ENCODE data around the gene CWH43. TPM values are rescaled to one million over a fixed set of nuclear protein-coding genes. Genes with fewer than 3 reads are reported as not detected.
"Not testable (repeated sequence)": the region's sequence is repeated elsewhere in the genome, so short reads cannot be mapped to it uniquely, and the experiment has no call there.

The CWH43 gene
- total and polyA plus RNA-seq, 10 of the 15 experiments (the other 5 are each of a cell fraction or from before 2014, with no cell fraction given): not detected

DNA sequence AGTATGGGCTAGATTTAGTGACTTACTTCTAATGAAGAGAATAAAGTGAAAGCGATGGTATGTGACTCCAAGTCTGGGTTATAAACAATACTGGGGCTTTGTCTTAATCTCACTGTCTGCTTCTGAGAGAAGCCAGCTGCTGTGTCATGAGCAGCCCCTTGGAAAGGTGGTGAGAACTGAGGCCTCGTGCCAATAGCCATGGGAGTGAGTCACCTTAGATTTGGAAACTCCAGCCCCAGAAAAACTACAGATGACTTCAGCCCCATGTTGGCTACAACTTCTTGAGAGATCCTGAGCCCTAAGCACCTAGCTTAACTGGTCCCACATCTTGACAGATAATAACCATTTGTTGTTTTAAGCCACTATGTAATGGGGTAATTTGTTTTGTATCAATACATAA is 77.6 kb downstream of the CWH43 start:
- no peaks in the 10 kb centered on the region for H3K79me2 ChIP-seq (ENCODE audit: control insufficient read depth, insufficient read depth, low read length)
- ATAC-seq (no peak), FAIRE-seq (no peak), DNase-seq (ENCODE audit: low read depth, low spot score) (no peak)
- no peak overlapping the region for H3K27ac ChIP-seq (ENCODE audit: control insufficient read depth, insufficient read depth)
- RAD21 ChIA-PET (ENCODE audit: unreplicated experiment): no interaction called here
- no peaks in the 10 kb centered on the region for H3K27me3 ChIP-seq (replicated peaks in 1 of 2; ENCODE audit: control insufficient read depth in 2 of 2, insufficient read depth in 2 of 2, low read length in 1 of 2)
- no peak overlapping the region for H3K4me3 ChIP-seq
- POLR2A ChIA-PET: no interaction called here
- H3K36me3 ChIP-seq (ENCODE audit: control insufficient read depth in 2 of 2, insufficient read depth in 2 of 2, low read length in 1 of 2): no peaks in the 10 kb centered on the region
- no peak overlapping the region for H2AFZ ChIP-seq (ENCODE audit: control insufficient read depth, low read depth, low read length)
- no TSS peak for BruUV-seq (replicated peaks)
- TF ChIP-seq KAT2A (conservative IDR thresholded peaks at IDR 0.05; ENCODE audit: control insufficient read depth, low read depth, low read length): no peak
- no peak for TF ChIP-seq RB1 (IDR thresholded peaks at IDR 0.05; ENCODE audit: borderline replicate concordance)
- no peak for TF ChIP-seq LARP7 (IDR thresholded peaks at IDR 0.05)
- no peak for TF ChIP-seq FOXM1 (IDR thresholded peaks at IDR 0.05; ENCODE audit: low read depth, low read length)
- no peak for TF ChIP-seq POU2F2 (IDR thresholded peaks at IDR 0.05; ENCODE audit: borderline replicate concordance, low read depth, low read length)
- TF ChIP-seq, protein P1, sequence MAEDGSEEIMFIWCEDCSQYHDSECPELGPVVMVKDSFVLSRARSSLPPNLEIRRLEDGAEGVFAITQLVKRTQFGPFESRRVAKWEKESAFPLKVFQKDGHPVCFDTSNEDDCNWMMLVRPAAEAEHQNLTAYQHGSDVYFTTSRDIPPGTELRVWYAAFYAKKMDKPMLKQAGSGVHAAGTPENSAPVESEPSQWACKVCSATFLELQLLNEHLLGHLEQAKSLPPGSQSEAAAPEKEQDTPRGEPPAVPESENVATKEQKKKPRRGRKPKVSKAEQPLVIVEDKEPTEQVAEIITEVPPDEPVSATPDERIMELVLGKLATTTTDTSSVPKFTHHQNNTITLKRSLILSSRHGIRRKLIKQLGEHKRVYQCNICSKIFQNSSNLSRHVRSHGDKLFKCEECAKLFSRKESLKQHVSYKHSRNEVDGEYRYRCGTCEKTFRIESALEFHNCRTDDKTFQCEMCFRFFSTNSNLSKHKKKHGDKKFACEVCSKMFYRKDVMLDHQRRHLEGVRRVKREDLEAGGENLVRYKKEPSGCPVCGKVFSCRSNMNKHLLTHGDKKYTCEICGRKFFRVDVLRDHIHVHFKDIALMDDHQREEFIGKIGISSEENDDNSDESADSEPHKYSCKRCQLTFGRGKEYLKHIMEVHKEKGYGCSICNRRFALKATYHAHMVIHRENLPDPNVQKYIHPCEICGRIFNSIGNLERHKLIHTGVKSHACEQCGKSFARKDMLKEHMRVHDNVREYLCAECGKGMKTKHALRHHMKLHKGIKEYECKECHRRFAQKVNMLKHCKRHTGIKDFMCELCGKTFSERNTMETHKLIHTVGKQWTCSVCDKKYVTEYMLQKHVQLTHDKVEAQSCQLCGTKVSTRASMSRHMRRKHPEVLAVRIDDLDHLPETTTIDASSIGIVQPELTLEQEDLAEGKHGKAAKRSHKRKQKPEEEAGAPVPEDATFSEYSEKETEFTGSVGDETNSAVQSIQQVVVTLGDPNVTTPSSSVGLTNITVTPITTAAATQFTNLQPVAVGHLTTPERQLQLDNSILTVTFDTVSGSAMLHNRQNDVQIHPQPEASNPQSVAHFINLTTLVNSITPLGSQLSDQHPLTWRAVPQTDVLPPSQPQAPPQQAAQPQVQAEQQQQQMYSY (CRISPR knock-in tag; IDR thresholded peaks at IDR 0.05): no peak
- no peak for TF ChIP-seq NR2C1 (IDR thresholded peaks at IDR 0.05)
- SMC1A ChIA-PET (ENCODE audit: uncharacterized antibody, unreplicated experiment): no interaction called here
- H3K4me1 ChIP-seq (ENCODE audit: control insufficient read depth, insufficient read depth, low read length): no peaks in the 10 kb centered on the region
- H4K20me1 ChIP-seq (ENCODE audit: control insufficient read depth, insufficient read depth): no peaks in the 10 kb centered on the region
- in situ Hi-C loops (cut with MboI) (no loop called here), intact Hi-C loops (cut with micrococcal nuclease; ENCODE audit: unreplicated experiment) (no loop called here)
- CTCF ChIA-PET: no interaction called here
- H3K4me2 ChIP-seq (ENCODE audit: control insufficient read depth, insufficient read depth): no peak overlapping the region
- WGBS (ENCODE audit: insufficient coverage, insufficient replicate concordance, low lambda C conversion rate, missing lambda C conversion rate): 0% methylated on average over 2 of the region's 2 CpGs
- H3K9ac ChIP-seq (ENCODE audit: control insufficient read depth, insufficient read depth, low read length): no peak overlapping the region
- no peaks in the 10 kb centered on the region for H3K9me3 ChIP-seq (replicated peaks; ENCODE audit: control insufficient read depth, insufficient read depth, low read length)

DNA sequence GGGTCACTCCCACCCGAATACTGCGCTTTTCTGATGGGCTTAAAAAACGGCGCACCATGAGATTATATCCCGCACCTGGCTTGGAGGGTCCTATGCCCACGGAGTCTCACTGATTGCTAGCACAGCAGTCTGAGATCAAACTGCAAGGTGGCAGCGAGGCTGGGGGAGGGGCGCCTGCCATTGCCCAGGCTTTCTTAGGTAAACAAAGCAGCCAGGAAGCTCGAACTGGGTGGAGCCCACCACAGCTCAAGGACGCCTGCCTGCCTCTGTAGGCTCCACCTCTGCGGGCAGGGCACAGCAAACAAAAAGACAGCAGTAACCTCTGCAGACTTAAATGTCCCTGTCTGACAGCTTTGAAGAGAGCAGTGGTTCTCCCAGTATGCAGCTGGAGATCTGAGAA is 86.1 kb downstream of the CWH43 start:
- in situ Hi-C loops (cut with MboI); H3K36me3 ChIP-seq (ENCODE audit: control insufficient read depth in 2 of 2, insufficient read depth in 2 of 2, low read length in 1 of 2): not testable (repeated sequence)

DNA sequence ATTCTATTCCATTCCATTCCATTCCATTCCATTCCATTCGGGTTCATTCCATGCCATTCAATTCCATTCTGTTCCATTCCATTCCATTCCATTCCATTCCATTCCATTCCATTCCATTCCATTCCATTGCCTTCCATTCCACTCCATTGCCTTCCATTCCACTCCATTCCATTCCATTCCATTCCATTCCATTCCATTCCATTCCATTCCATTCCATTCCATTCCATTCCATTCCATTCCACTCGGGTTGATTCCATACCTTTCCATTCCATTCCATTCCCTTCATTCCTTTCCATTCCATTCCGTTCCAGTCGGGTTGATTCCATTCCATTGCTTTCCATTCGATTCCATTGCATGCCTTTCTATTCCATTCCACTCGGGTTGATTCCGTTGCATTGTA is 105.8 kb downstream of the CWH43 start:
- FAIRE-seq; H2AFZ ChIP-seq (ENCODE audit: control insufficient read depth, low read depth, low read length); ATAC-seq; BruUV-seq (replicated peaks); POLR2A ChIA-PET; H3K4me2 ChIP-seq (ENCODE audit: control insufficient read depth, insufficient read depth); H3K79me2 ChIP-seq (ENCODE audit: control insufficient read depth, insufficient read depth, low read length); H3K9me3 ChIP-seq (replicated peaks; ENCODE audit: control insufficient read depth, insufficient read depth, low read length); H3K36me3 ChIP-seq (ENCODE audit: control insufficient read depth in 2 of 2, insufficient read depth in 2 of 2, low read length in 1 of 2); CTCF ChIA-PET; H3K27me3 ChIP-seq (replicated peaks in 1 of 2; ENCODE audit: control insufficient read depth in 2 of 2, insufficient read depth in 2 of 2, low read length in 1 of 2); intact Hi-C loops (cut with micrococcal nuclease; ENCODE audit: unreplicated experiment); H3K9ac ChIP-seq (ENCODE audit: control insufficient read depth, insufficient read depth, low read length); DNase-seq (ENCODE audit: low read depth, low spot score); H3K4me3 ChIP-seq; H4K20me1 ChIP-seq (ENCODE audit: control insufficient read depth, insufficient read depth); RAD21 ChIA-PET (ENCODE audit: unreplicated experiment); H3K27ac ChIP-seq (ENCODE audit: control insufficient read depth, insufficient read depth); H3K4me1 ChIP-seq (ENCODE audit: control insufficient read depth, insufficient read depth, low read length); in situ Hi-C loops (cut with MboI); SMC1A ChIA-PET (ENCODE audit: uncharacterized antibody, unreplicated experiment): not testable (repeated sequence)
- WGBS (ENCODE audit: insufficient coverage, insufficient replicate concordance, low lambda C conversion rate, missing lambda C conversion rate): 29% methylated on average over 7 of the region's 7 CpGs

More for the DNA sequence above, 86.1 kb downstream of the CWH43 start:
- H3K4me2 ChIP-seq (ENCODE audit: control insufficient read depth, insufficient read depth); H3K79me2 ChIP-seq (ENCODE audit: control insufficient read depth, insufficient read depth, low read length); H2AFZ ChIP-seq (ENCODE audit: control insufficient read depth, low read depth, low read length); H3K4me1 ChIP-seq (ENCODE audit: control insufficient read depth, insufficient read depth, low read length); BruUV-seq (replicated peaks); DNase-seq (ENCODE audit: low read depth, low spot score); POLR2A ChIA-PET; H3K9me3 ChIP-seq (replicated peaks; ENCODE audit: control insufficient read depth, insufficient read depth, low read length); RAD21 ChIA-PET (ENCODE audit: unreplicated experiment); H3K4me3 ChIP-seq; SMC1A ChIA-PET (ENCODE audit: uncharacterized antibody, unreplicated experiment); CTCF ChIA-PET; FAIRE-seq; ATAC-seq; H3K9ac ChIP-seq (ENCODE audit: control insufficient read depth, insufficient read depth, low read length); H3K27me3 ChIP-seq (replicated peaks in 1 of 2; ENCODE audit: control insufficient read depth in 2 of 2, insufficient read depth in 2 of 2, low read length in 1 of 2); H3K27ac ChIP-seq (ENCODE audit: control insufficient read depth, insufficient read depth); H4K20me1 ChIP-seq (ENCODE audit: control insufficient read depth, insufficient read depth); intact Hi-C loops (cut with micrococcal nuclease; ENCODE audit: unreplicated experiment): not testable (repeated sequence)
- WGBS (ENCODE audit: insufficient coverage, insufficient replicate concordance, low lambda C conversion rate, missing lambda C conversion rate): 41% methylated on average over 10 of the region's 11 CpGs

All from GM12878 (cell line).